Activated T-helper 1 cell treated with anti-CD3 and anti-CD28 coated beads, Interleukin-12 subunit alpha, Interleukin-12 subunit beta, Interleukin-2, Interleukin-4 antibody, amounts not matched to agents 30 ng/mL and 10 ng/mL and 1 ng/mL, durations not matched to agents 14 hours and 24 hours and 36 hours (primary cell): ENCODE results near the gene GNG2. TPM values are rescaled to one million over a fixed set of nuclear protein-coding genes. Genes with fewer than 3 reads are reported as not detected.
A peak's percentile ranks its signal among the peaks of the same experiment; 100 is the strongest.

Experiments used
- DNase-seq: peaks from one replicate; pipeline ENCODE4 v3.0.0; 2021; ENCODE audit warnings: low spot score
- H3K27ac Mint-ChIP-seq: one replicate; pipeline ENCODE4 v1.8.0; 2021; ENCODE audit warnings: mild to moderate bottlenecking, mixed read lengths
- H3K27me3 Mint-ChIP-seq: one replicate; pipeline ENCODE4 v1.8.0; 2022; ENCODE audit warnings: mild to moderate bottlenecking, moderate library complexity, mixed read lengths; ENCODE audit not compliant: insufficient read depth
- H3K36me3 Mint-ChIP-seq: one replicate; pipeline ENCODE4 v1.8.0; 2021; ENCODE audit warnings: low read depth, mixed read lengths
- H3K4me1 Mint-ChIP-seq: one replicate; pipeline ENCODE4 v1.8.0; 2021; ENCODE audit warnings: low read depth, mixed read lengths
- H3K4me3 Mint-ChIP-seq: one replicate; pipeline ENCODE4 v1.8.0; 2021; ENCODE audit warnings: mild to moderate bottlenecking, moderate library complexity, mixed read lengths
- H3K9me3 Mint-ChIP-seq: one replicate; pipeline ENCODE4 v1.8.0; 2021; ENCODE audit warnings: mixed read lengths
- intact Hi-C: fragments of 100-400 bp; cut with micrococcal nuclease; formaldehyde crosslinking; loops from one replicate; pipeline ENCODE4 v1.15.1; 2024
- total RNA-seq: library from RNA; stranded (reverse); gene quantifications from 2 replicates; pipeline ENCODE4 v1.2.3, GENCODE V29; 2022

Gene GNG2
- total RNA-seq, 1 donor from 2014 or later, result 128 TPM

DNA sequence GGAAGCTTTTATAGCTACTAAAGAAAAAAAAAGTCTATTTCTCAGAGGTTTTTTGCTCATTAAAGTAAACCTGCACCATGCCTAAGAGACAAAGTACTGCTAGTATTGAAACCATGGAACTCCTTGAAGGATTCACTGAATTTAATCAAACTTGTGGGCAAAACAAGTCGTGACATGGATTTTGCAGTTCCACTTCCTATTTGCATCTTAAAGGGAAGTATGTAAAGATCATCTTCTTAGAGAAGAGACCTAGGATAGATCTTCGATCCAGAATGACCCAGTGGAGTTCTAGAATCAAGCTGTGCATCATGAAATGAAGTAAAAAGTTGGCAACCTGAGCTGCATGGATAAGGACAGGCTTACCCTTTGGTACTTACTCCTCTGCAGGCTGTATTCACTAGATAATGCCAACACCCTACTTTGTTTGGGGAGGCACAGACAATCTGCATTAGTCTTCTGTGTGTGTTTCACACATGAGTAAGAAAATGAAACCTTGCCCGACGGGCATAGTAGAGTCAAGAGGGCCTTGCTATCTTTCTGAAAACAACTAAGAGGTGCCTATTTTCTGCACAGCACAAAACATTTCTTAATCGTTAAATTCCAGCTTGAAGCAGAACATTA is 1.9 kb downstream of the GNG2 start:
- no peaks in the 10 kb centered on the region for H3K27me3 Mint-ChIP-seq
- H3K4me1 Mint-ChIP-seq, result peaks cover 57% of the 10 kb centered on the region
- DNase-seq, result peak; percentile 36
- intact Hi-C loops, result loop anchor here (1.0 to 10.0 kb wide), 6 partner anchors 80 to 1137 kb away; partner anchors contain the start of genes FRMD6 and TMX1
- H3K36me3 Mint-ChIP-seq, result peaks cover 14% of the 10 kb centered on the region
- H3K4me3 Mint-ChIP-seq, result peak overlapping the region; percentile 95
- peak overlapping the region; percentile 88 for H3K27ac Mint-ChIP-seq
- H3K9me3 Mint-ChIP-seq, result no peaks in the 10 kb centered on the region

DNA sequence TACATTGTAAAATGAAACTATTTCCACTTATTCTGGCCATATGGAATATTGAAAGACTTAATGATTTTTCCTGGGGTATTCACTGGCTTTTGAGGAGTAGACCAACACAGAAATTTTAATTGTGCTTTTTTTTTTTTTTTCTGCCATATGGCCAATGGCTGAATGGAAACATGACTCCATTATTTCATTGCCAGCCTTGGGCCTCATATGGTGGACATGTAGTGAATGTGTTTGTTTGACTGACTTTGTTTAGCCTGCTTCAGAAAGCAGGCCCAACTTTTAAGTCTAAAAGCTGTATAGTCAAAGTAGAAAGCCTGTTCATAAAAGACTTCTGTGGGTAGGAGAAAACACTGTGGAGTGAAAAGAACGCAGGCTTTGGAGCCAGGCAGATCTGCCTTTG is 2.4 kb downstream of the GNG2 start:
- Mint-ChIP-seq H3K4me3 (peak overlapping the region; percentile 95), H3K27ac (peak overlapping the region; percentile 88), H3K9me3 (no peaks in the 10 kb centered on the region), H3K4me1 (peaks cover 53% of the 10 kb centered on the region), H3K36me3 (peaks cover 14% of the 10 kb centered on the region), H3K27me3 (no peaks in the 10 kb centered on the region)
- no peak for DNase-seq
- intact Hi-C loops, result loop anchor here (1.0 to 10.0 kb wide), 6 partner anchors 81 to 1138 kb away; partner anchors contain the start of genes FRMD6 and TMX1

- Mint-ChIP-seq H3K27me3 (no peaks in the 10 kb centered on the region), H3K9me3 (no peaks in the 10 kb centered on the region), H3K36me3 (peaks cover 17% of the 10 kb centered on the region), H3K27ac (no peak overlapping the region), H3K4me1 (peaks cover 39% of the 10 kb centered on the region), H3K4me3 (no peak overlapping the region)
- intact Hi-C loops, result loop anchor here (1.0 to 10.0 kb wide), 2 partner anchors 19 to 1141 kb away; no protein-coding TSS in a partner anchor
- DNase-seq, result no peak
These were observed 5.7 kb downstream of the GNG2 start for GRCh38 chr14:51865953-51866747.

DNA sequence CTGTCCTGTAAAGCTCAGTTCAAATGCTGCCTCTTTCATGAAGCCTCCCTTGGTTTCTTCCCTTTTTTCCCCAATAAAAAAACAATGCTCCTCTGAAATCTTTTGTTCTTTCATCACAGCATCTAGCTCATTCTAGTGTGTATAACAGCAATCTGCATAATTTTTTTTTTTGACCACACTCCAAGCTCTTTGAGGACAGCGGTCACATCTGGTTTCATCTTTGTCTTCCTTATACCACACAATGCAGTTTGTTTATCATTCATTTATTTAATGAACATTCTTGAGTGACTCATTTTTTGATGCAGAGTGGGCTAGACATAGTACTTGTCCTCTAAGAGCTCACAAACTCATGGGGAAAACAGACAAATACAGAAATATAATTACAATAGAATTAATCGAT is 7.3 kb downstream of the GNG2 start:
- Mint-ChIP-seq H3K27me3 (no peaks in the 10 kb centered on the region), H3K4me3 (no peak overlapping the region), H3K27ac (no peak overlapping the region), H3K9me3 (no peaks in the 10 kb centered on the region), H3K36me3 (peaks cover 19% of the 10 kb centered on the region), H3K4me1 (peaks cover 43% of the 10 kb centered on the region)
- DNase-seq, result no peak
- intact Hi-C loops, result loop anchor here (10.0 kb wide), 1 partner anchor 1143 kb away; no protein-coding TSS in a partner anchor

- Mint-ChIP-seq H3K36me3 (peaks cover 25% of the 10 kb centered on the region), H3K27ac (no peak overlapping the region), H3K4me1 (peaks cover 43% of the 10 kb centered on the region), H3K27me3 (no peaks in the 10 kb centered on the region), H3K9me3 (no peaks in the 10 kb centered on the region), H3K4me3 (no peak overlapping the region)
- DNase-seq, result no peak
- intact Hi-C loops, result loop anchor here (10.0 kb wide), 1 partner anchor 1144 kb away; no protein-coding TSS in a partner anchor
These were observed 8.0 kb downstream of the GNG2 start for GRCh38 chr14:51868405-51868804.

DNA sequence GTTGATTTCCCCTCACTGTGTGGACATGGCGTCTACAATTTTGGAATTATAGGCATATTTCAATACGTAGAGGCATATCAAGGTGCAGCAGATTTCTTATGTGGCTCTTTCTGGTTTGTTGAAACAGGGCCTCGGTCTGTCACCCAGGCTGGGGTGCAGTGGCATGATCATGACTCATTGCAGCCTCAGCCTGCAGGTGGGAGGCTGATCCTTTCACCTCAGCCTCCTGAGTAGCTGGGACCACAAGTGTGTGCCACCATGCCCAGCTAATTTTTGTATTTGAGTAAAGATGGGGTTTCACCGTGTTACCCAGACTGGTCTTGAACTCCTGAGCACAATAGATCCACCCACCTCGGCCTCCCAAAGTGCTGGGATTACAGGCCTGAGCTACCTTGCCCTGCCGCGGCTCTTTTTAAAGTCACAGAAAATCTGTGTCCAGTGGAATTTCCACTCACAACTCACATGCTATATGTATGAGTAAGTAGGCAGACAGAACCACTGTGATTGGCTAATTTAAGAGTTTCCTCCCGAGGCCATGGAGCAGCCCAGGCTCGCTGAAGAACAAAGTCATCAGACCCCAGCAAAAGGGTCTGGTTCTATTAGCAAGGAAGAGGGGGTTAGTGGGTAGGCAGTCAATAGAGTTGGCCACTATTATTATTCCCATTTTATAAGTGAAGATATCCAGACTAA is 9.1 kb downstream of the GNG2 start:
- Mint-ChIP-seq H3K27ac (peak overlapping the region; percentile 80), H3K9me3 (no peaks in the 10 kb centered on the region), H3K27me3 (no peaks in the 10 kb centered on the region), H3K36me3 (peaks cover 30% of the 10 kb centered on the region), H3K4me3 (peak overlapping the region; percentile 43), H3K4me1 (peaks cover 41% of the 10 kb centered on the region)
- intact Hi-C loops, result loop anchor here (5.0 to 10.0 kb wide), 2 partner anchors 458 to 1145 kb away; no protein-coding TSS in a partner anchor
- no peak for DNase-seq

- no peaks in the 10 kb centered on the region for H3K27me3 Mint-ChIP-seq
- no peak for DNase-seq
- H3K9me3 Mint-ChIP-seq, result no peaks in the 10 kb centered on the region
- H3K36me3 Mint-ChIP-seq, result peaks cover 31% of the 10 kb centered on the region
- H3K4me3 Mint-ChIP-seq, result no peak overlapping the region
- intact Hi-C loops, result loop anchor here (5.0 kb wide), 1 partner anchor 457 kb away; no protein-coding TSS in a partner anchor
- H3K27ac Mint-ChIP-seq, result peak overlapping the region; percentile 8
- H3K4me1 Mint-ChIP-seq, result peaks cover 40% of the 10 kb centered on the region
These were observed 10.2 kb downstream of the GNG2 start for GRCh38 chr14:51870606-51871005.

GRCh38 chr14:51871846-51872245 is 11.4 kb downstream of the GNG2 start:
- peak overlapping the region; percentile 17 for H3K4me3 Mint-ChIP-seq
- H3K36me3 Mint-ChIP-seq, result peaks cover 31% of the 10 kb centered on the region
- intact Hi-C loops, result loop anchor here (2.0 to 5.0 kb wide), 2 partner anchors 59 to 455 kb away; no protein-coding TSS in a partner anchor
- peak overlapping the region; percentile 75 for H3K27ac Mint-ChIP-seq
- DNase-seq, result no peak
- peaks cover 49% of the 10 kb centered on the region for H3K4me1 Mint-ChIP-seq
- H3K27me3 Mint-ChIP-seq, result no peaks in the 10 kb centered on the region
- no peaks in the 10 kb centered on the region for H3K9me3 Mint-ChIP-seq

DNA sequence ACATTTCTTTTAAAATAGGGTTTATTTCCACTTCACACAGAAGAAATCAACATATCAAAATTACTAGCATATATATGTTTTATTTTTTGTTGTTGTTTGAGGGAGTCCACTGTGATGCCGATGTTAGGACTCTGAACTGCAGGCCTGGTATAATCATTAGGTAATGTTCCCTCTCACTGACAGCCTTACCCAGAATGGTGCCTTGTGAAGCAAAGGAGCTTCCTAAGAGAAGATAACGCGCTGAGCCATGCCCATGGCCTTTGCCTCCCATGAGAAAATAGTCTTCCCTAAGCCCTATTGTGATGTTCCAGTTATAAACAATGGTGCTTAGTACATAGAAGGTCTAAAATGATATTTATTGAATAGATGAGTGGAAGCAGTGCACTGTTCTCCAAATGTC is 12.0 kb downstream of the GNG2 start:
- intact Hi-C loops, result loop anchor here (2.0 to 5.0 kb wide), 2 partner anchors 58 to 455 kb away; no protein-coding TSS in a partner anchor
- Mint-ChIP-seq H3K4me1 (peaks cover 55% of the 10 kb centered on the region), H3K27ac (no peak overlapping the region), H3K36me3 (peaks cover 33% of the 10 kb centered on the region), H3K9me3 (no peaks in the 10 kb centered on the region), H3K4me3 (no peak overlapping the region), H3K27me3 (no peaks in the 10 kb centered on the region)
- no peak for DNase-seq

GRCh38 chr14:51873221-51873893 is 12.9 kb downstream of the GNG2 start:
- peak; percentile 24 for DNase-seq

GRCh38 chr14:51877810-51878209 is 17.4 kb downstream of the GNG2 start:
- no peak overlapping the region for H3K4me3 Mint-ChIP-seq
- peaks cover 57% of the 10 kb centered on the region for H3K36me3 Mint-ChIP-seq
- peaks cover 61% of the 10 kb centered on the region for H3K4me1 Mint-ChIP-seq
- no peak overlapping the region for H3K27ac Mint-ChIP-seq
- intact Hi-C loops, result no loop called here
- no peaks in the 10 kb centered on the region for H3K9me3 Mint-ChIP-seq
- DNase-seq, result no peak
- H3K27me3 Mint-ChIP-seq, result no peaks in the 10 kb centered on the region

More at GRCh38 chr14:51873221-51873893, 12.9 kb downstream of the GNG2 start:
- intact Hi-C loops, result loop anchor here (1.0 to 5.0 kb wide), 6 partner anchors 10 to 454 kb away; partner anchors contain the start of gene GNG2
- Mint-ChIP-seq H3K27me3 (no peaks in the 10 kb centered on the region), H3K4me1 (peaks cover 63% of the 10 kb centered on the region), H3K27ac (peak overlapping the region; percentile 80), H3K36me3 (peaks cover 43% of the 10 kb centered on the region), H3K9me3 (no peaks in the 10 kb centered on the region), H3K4me3 (peak overlapping the region; percentile 59)

- Mint-ChIP-seq H3K4me1 (peaks cover 59% of the 10 kb centered on the region), H3K27me3 (no peaks in the 10 kb centered on the region), H3K9me3 (no peaks in the 10 kb centered on the region), H3K27ac (no peak overlapping the region), H3K4me3 (no peak overlapping the region), H3K36me3 (peaks cover 45% of the 10 kb centered on the region)
- DNase-seq, result no peak
- intact Hi-C loops, result no loop called here
These were observed 18.8 kb downstream of the GNG2 start for GRCh38 chr14:51879170-51879569.
